ENCODE data around the gene RASGRF1. TPM values are rescaled to one million over a fixed set of nuclear protein-coding genes. Genes with fewer than 3 reads are reported as not detected.

RASGRF1 gene
- total RNA-seq, 1 donor, result under 0.01 TPM

DNA sequence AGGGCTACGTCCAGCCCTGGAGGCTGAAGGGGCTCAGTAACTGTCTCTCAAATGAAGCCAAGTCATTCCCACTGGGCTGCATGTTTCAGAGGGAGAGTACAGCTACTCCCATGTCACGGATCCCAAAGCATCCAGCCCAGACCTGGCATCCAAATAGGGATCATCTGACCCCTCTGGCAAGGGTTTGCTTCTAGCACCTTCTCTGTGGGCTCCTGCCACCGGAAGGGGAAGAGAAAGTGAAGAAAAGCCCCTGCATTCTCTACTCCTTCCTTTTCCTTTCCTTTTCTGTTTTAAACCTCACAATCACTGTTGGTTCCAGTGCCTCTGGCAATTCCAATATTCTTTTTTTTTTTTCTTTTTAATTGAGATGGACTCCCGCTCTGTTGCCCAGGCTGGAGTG is 81.2 kb downstream of the RASGRF1 start:
- Histone ChIP-seq H3K79me2 (ENCODE audit: insufficient read depth, low read length) (no peaks in the 10 kb centered on the region), H3K36me3 (ENCODE audit: insufficient read depth, low read length) (no peaks in the 10 kb centered on the region), H3K9me3 (ENCODE audit: low read depth, low read length) (no peaks in the 10 kb centered on the region), H3K4me2 (ENCODE audit: insufficient read depth, low read length) (no peak overlapping the region), H3K4me3 (ENCODE audit: insufficient read depth, low read length) (no peak overlapping the region), H4K20me1 (ENCODE audit: insufficient read depth, low read length) (no peaks in the 10 kb centered on the region), H2AFZ (ENCODE audit: low read length) (peak overlapping the region; percentile 47), H3K27ac (ENCODE audit: low read depth, low read length) (no peak overlapping the region), H3K27me3 (ENCODE audit: insufficient read depth, low read length) (peaks cover 7% of the 10 kb centered on the region), H3K4me1 (ENCODE audit: insufficient read depth, low read length) (peaks cover 6% of the 10 kb centered on the region)
- DNase-seq (ENCODE audit: insufficient read length, low spot score, missing footprints), result no peak
- TF ChIP-seq CTCF (IDR thresholded peaks at IDR 0.05; ENCODE audit: extremely low read depth, low read depth, low read length), result no peak

DNA sequence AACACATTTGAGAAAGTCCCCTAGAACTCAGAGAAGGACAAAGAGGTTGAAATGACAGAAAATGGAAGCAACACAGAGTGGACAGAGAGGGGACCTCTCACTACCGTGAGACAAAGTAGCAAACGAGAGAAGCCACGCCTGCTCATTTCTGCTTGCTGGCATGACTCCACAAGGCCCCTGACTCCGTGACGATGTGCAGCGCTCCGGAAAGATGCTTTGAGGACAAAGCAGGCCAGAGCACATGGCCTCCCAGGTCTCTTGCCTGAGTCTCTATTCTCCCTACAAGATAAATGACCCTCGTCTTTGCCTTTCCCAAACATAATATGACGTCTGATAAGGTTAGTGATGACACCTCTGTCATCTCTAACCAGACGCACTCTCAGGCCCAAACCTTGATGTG is 81.9 kb downstream of the RASGRF1 start:
- no peak for DNase-seq (ENCODE audit: insufficient read length, low spot score, missing footprints)
- H4K20me1 ChIP-seq (ENCODE audit: insufficient read depth, low read length), result no peaks in the 10 kb centered on the region
- H3K79me2 ChIP-seq (ENCODE audit: insufficient read depth, low read length), result no peaks in the 10 kb centered on the region
- H3K27ac ChIP-seq (ENCODE audit: low read depth, low read length), result no peak overlapping the region
- no peak overlapping the region for H3K4me3 ChIP-seq (ENCODE audit: insufficient read depth, low read length)
- no peak overlapping the region for H2AFZ ChIP-seq (ENCODE audit: low read length)
- H3K9me3 ChIP-seq (ENCODE audit: low read depth, low read length), result no peaks in the 10 kb centered on the region
- H3K4me2 ChIP-seq (ENCODE audit: insufficient read depth, low read length), result no peak overlapping the region
- H3K36me3 ChIP-seq (ENCODE audit: insufficient read depth, low read length), result no peaks in the 10 kb centered on the region
- peaks cover 13% of the 10 kb centered on the region for H3K4me1 ChIP-seq (ENCODE audit: insufficient read depth, low read length)
- no peak for TF ChIP-seq CTCF (IDR thresholded peaks at IDR 0.05; ENCODE audit: extremely low read depth, low read depth, low read length)
- H3K27me3 ChIP-seq (ENCODE audit: insufficient read depth, low read length), result peaks cover 7% of the 10 kb centered on the region

DNA sequence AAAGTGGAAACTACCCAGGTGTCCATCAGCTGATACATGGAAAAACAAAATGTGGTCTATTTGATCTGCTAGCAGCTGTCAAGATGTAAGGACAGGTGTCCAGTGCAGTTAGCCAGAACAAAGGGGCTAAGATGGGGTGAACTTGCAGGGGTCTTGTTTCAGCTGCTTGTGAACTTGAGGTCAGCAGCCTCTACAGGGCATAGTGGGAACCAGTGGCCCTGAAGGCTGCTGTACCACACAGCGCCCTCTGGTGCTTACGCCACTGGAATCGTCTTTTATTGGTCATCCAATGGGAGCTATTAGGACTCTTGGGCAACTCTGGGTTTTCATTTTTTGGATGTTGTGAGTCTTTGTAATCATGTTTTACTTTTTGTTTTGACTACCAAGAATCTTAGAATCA is 83.5 kb downstream of the RASGRF1 start:
- peak; percentile 47 for DNase-seq (ENCODE audit: insufficient read length, low spot score, missing footprints)
- no peak overlapping the region for H2AFZ ChIP-seq (ENCODE audit: low read length)
- no peaks in the 10 kb centered on the region for H3K9me3 ChIP-seq (ENCODE audit: low read depth, low read length)

DNA sequence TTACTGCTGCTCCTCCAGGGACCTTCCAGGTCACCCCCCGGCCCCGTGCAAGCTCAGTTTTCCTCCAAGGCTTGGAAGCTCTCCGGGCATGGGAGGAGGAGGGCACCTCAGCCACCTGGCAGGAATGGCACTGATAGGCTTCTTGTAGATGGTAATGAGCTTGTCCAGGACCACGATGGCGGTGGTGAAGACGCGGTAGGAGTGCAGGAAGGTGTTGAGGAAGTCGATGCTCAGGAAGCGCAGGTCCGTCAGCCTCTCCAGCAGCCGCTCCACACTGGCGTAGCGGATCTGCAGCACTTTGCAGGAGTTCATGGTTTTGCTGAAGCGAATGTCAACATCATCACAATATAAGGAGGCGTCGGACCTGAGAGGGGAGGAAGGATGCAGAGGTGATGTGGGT is 84.5 kb downstream of the RASGRF1 start:
- Histone ChIP-seq H2AFZ (ENCODE audit: low read length) (no peak overlapping the region), H3K4me1 (ENCODE audit: insufficient read depth, low read length) (peaks cover 26% of the 10 kb centered on the region), H3K79me2 (ENCODE audit: insufficient read depth, low read length) (no peaks in the 10 kb centered on the region), H3K27ac (ENCODE audit: low read depth, low read length) (no peak overlapping the region), H3K9me3 (ENCODE audit: low read depth, low read length) (no peaks in the 10 kb centered on the region), H3K27me3 (ENCODE audit: insufficient read depth, low read length) (no peaks in the 10 kb centered on the region), H4K20me1 (ENCODE audit: insufficient read depth, low read length) (no peaks in the 10 kb centered on the region), H3K36me3 (ENCODE audit: insufficient read depth, low read length) (no peaks in the 10 kb centered on the region), H3K4me3 (ENCODE audit: insufficient read depth, low read length) (no peak overlapping the region), H3K4me2 (ENCODE audit: insufficient read depth, low read length) (no peak overlapping the region)
- no peak for TF ChIP-seq CTCF (IDR thresholded peaks at IDR 0.05; ENCODE audit: extremely low read depth, low read depth, low read length)
- no peak for DNase-seq (ENCODE audit: insufficient read length, low spot score, missing footprints)

More for the DNA sequence above, 83.5 kb downstream of the RASGRF1 start:
- Histone ChIP-seq H3K79me2 (ENCODE audit: insufficient read depth, low read length) (no peaks in the 10 kb centered on the region), H3K4me2 (ENCODE audit: insufficient read depth, low read length) (no peak overlapping the region), H3K4me3 (ENCODE audit: insufficient read depth, low read length) (no peak overlapping the region), H3K36me3 (ENCODE audit: insufficient read depth, low read length) (no peaks in the 10 kb centered on the region), H4K20me1 (ENCODE audit: insufficient read depth, low read length) (no peaks in the 10 kb centered on the region), H3K27me3 (ENCODE audit: insufficient read depth, low read length) (peaks cover 2% of the 10 kb centered on the region), H3K27ac (ENCODE audit: low read depth, low read length) (no peak overlapping the region), H3K4me1 (ENCODE audit: insufficient read depth, low read length) (peaks cover 26% of the 10 kb centered on the region)
- peak; percentile 62 for TF ChIP-seq CTCF (IDR thresholded peaks at IDR 0.05; ENCODE audit: extremely low read depth, low read depth, low read length)

All from osteoblast (primary cell).